Kidney tubule cell (primary cell): Measurements from ENCODE around the gene C19orf81.

Experiments
- DNase-seq: peaks from one replicate; pipeline ENCODE4 v3.0.0-alpha.2; 2018; ENCODE audit warnings: low spot score

C19orf81 gene

GRCh38 chr19:50629801-50630200 is 19.4 kb upstream of the C19orf81 start:
- no peak for DNase-seq

- no peak for DNase-seq
Measured at GRCh38 chr19:50632151-50632835, 17.0 kb upstream of the C19orf81 start.

GRCh38 chr19:50633359-50633758 is 15.9 kb upstream of the C19orf81 start:
- no peak for DNase-seq

- DNase-seq, result no peak
Measured at GRCh38 chr19:50633973-50634372, 15.3 kb upstream of the C19orf81 start.

- no peak for DNase-seq
Measured at GRCh38 chr19:50636317-50637085, 12.7 kb upstream of the C19orf81 start.

GRCh38 chr19:50638600-50638999 is 10.6 kb upstream of the C19orf81 start:
- no peak for DNase-seq

GRCh38 chr19:50639121-50640112 is 9.8 kb upstream of the C19orf81 start, which contains the start of gene SYT3:
Gene SYT3, minus strand, starts transcription at chr19:50639881. Its CDS starts 2,470 bp downstream, at chr19:50637411.
- peak; percentile 13 for DNase-seq

- DNase-seq, result no peak
Measured at GRCh38 chr19:50640368-50640767, 8.9 kb upstream of the C19orf81 start.

GRCh38 chr19:50644315-50644915 is 4.8 kb upstream of the C19orf81 start:
- no peak for DNase-seq

- DNase-seq, result no peak
Measured at GRCh38 chr19:50645107-50645506, 4.1 kb upstream of the C19orf81 start.

- DNase-seq, result peak; percentile 66
Measured at GRCh38 chr19:50646074-50646807, 3.0 kb upstream of the C19orf81 start.

GRCh38 chr19:50647879-50648615 is 1.2 kb upstream of the C19orf81 start:
- no peak for DNase-seq

- no peak for DNase-seq
Measured at GRCh38 chr19:50648659-50649058, 586 bp upstream of the C19orf81 start.

- no peak for DNase-seq
Measured at GRCh38 chr19:50651174-50651573, 1.9 kb downstream of the C19orf81 start.

GRCh38 chr19:50652722-50653121 is 3.5 kb downstream of the C19orf81 start:
- no peak for DNase-seq

- no peak for DNase-seq
Measured at GRCh38 chr19:50654882-50655281, 5.6 kb downstream of the C19orf81 start.

GRCh38 chr19:50657222-50657669 is 8.0 kb downstream of the C19orf81 start:
- no peak for DNase-seq

- DNase-seq, result peak; percentile 96
Measured at GRCh38 chr19:50657712-50658440, 8.6 kb downstream of the C19orf81 start.
